ENCODE results near the gene REPS1. TPM values are rescaled to one million over a fixed set of nuclear protein-coding genes. Genes with fewer than 3 reads are reported as not detected.

REPS1 gene
- total and polyA plus RNA-seq, 5 donors from 2014 or later: 16.1 to 55.4 (median 25.0) TPM

- H3K27ac ChIP-seq (ENCODE audit: insufficient read depth, low read length, poor library complexity, severe bottlenecking): no peak overlapping the region
- Mint-ChIP-seq H3K27ac (peak overlapping the region; percentile 48 to 85 (median 64)), H3K4me1 (peaks cover 43 to 71% (median 55%) of the 10 kb centered on the region in 4 donors), H3K4me3 (peak overlapping the region in 3 of 4 donors; percentile 8 to 55 (median 20)), H3K9me3 (no peaks in the 10 kb centered on the region), H3K27me3 (no peaks in the 10 kb centered on the region), H3K36me3 (peaks cover 11% of the 10 kb centered on the region)
- DNase-seq (no peak), ATAC-seq (ENCODE audit: low read depth in 2 of 2) (no peak)
- no peaks in the 10 kb centered on the region for H3K36me3 ChIP-seq (ENCODE audit: control insufficient read depth, insufficient read depth, low read length)
- H3K4me1 ChIP-seq (ENCODE audit: control insufficient read depth, insufficient read depth, low read length, poor library complexity, severe bottlenecking): peaks cover 15% of the 10 kb centered on the region
- H3K9me3 ChIP-seq (ENCODE audit: control insufficient read depth in 2 of 2, low read length in 2 of 2): peaks cover 0 to 2% of the 10 kb centered on the region in 2 experiments
- no peak overlapping the region for H3K4me3 ChIP-seq (ENCODE audit: low read depth, low read length)
- H3K27me3 ChIP-seq (ENCODE audit: control insufficient read depth, insufficient read depth, low read length): no peaks in the 10 kb centered on the region
These were observed 29.5 kb downstream of the REPS1 start for GRCh38 chr6:138958595-138958994.

- Mint-ChIP-seq H3K27me3 (no peaks in the 10 kb centered on the region), H3K4me1 (peaks cover 48 to 78% (median 62%) of the 10 kb centered on the region in 4 donors), H3K36me3 (peaks cover 17% of the 10 kb centered on the region), H3K9me3 (no peaks in the 10 kb centered on the region), H3K27ac (peak overlapping the region in 2 of 3 donors; percentile 1 to 30), H3K4me3 (peak overlapping the region in 2 of 4 donors; percentile 48 to 55)
- Histone ChIP-seq H3K9me3 (ENCODE audit: control insufficient read depth in 2 of 2, low read length in 2 of 2) (peaks cover 0 to 2% of the 10 kb centered on the region in 2 experiments), H3K27me3 (ENCODE audit: control insufficient read depth, insufficient read depth, low read length) (no peaks in the 10 kb centered on the region), H3K4me3 (ENCODE audit: low read depth, low read length) (peak overlapping the region; percentile 37), H3K4me1 (ENCODE audit: control insufficient read depth, insufficient read depth, low read length, poor library complexity, severe bottlenecking) (peaks cover 15% of the 10 kb centered on the region), H3K27ac (ENCODE audit: insufficient read depth, low read length, poor library complexity, severe bottlenecking) (no peak overlapping the region), H3K36me3 (ENCODE audit: control insufficient read depth, insufficient read depth, low read length) (no peaks in the 10 kb centered on the region)
- ATAC-seq (ENCODE audit: low read depth in 2 of 2) (no peak), DNase-seq (peak in 1 of 3 donors; percentile 11)
These were observed 30.1 kb downstream of the REPS1 start for GRCh38 chr6:138957903-138958302.

- H3K4me1 Mint-ChIP-seq: peaks cover 48 to 80% (median 63%) of the 10 kb centered on the region in 4 donors
These were observed 30.6 kb downstream of the REPS1 start for GRCh38 chr6:138957484-138957883.

GRCh38 chr6:138956244-138956924 is 31.7 kb downstream of the REPS1 start:
- Histone ChIP-seq H3K27me3 (ENCODE audit: control insufficient read depth, insufficient read depth, low read length) (no peaks in the 10 kb centered on the region), H3K9me3 (ENCODE audit: control insufficient read depth in 2 of 2, low read length in 2 of 2) (peaks cover 0 to 2% of the 10 kb centered on the region in 2 experiments), H3K36me3 (ENCODE audit: control insufficient read depth, insufficient read depth, low read length) (no peaks in the 10 kb centered on the region), H3K4me1 (ENCODE audit: control insufficient read depth, insufficient read depth, low read length, poor library complexity, severe bottlenecking) (peaks cover 15% of the 10 kb centered on the region), H3K4me3 (ENCODE audit: low read depth, low read length) (no peak overlapping the region), H3K27ac (ENCODE audit: insufficient read depth, low read length, poor library complexity, severe bottlenecking) (no peak overlapping the region)
- no peak for DNase-seq
- Mint-ChIP-seq H3K27ac (peak overlapping the region in 2 of 3 donors; percentile 9 to 16), H3K9me3 (no peaks in the 10 kb centered on the region), H3K4me3 (peak overlapping the region in 2 of 4 donors; percentile 4 to 11), H3K4me1 (peaks cover 53 to 85% (median 67%) of the 10 kb centered on the region in 4 donors), H3K27me3 (no peaks in the 10 kb centered on the region), H3K36me3 (peaks cover 17% of the 10 kb centered on the region)
- ATAC-seq (ENCODE audit: low read depth in 2 of 2): no peak

More at GRCh38 chr6:138957484-138957883, 30.6 kb downstream of the REPS1 start:
- no peak overlapping the region for H3K27ac ChIP-seq (ENCODE audit: insufficient read depth, low read length, poor library complexity, severe bottlenecking)
- no peaks in the 10 kb centered on the region for H3K27me3 Mint-ChIP-seq
- DNase-seq (no peak), ATAC-seq (ENCODE audit: low read depth in 2 of 2) (no peak)
- H3K4me3 Mint-ChIP-seq: peak overlapping the region in 1 of 4 donors; percentile 18
- H3K4me1 ChIP-seq (ENCODE audit: control insufficient read depth, insufficient read depth, low read length, poor library complexity, severe bottlenecking): peaks cover 15% of the 10 kb centered on the region
- H3K36me3 ChIP-seq (ENCODE audit: control insufficient read depth, insufficient read depth, low read length): no peaks in the 10 kb centered on the region
- H3K27me3 ChIP-seq (ENCODE audit: control insufficient read depth, insufficient read depth, low read length): no peaks in the 10 kb centered on the region
- H3K9me3 ChIP-seq (ENCODE audit: control insufficient read depth in 2 of 2, low read length in 2 of 2): peaks cover 0 to 2% of the 10 kb centered on the region in 2 experiments
- H3K9me3 Mint-ChIP-seq: no peaks in the 10 kb centered on the region
- H3K4me3 ChIP-seq (ENCODE audit: low read depth, low read length): no peak overlapping the region
- peaks cover 17% of the 10 kb centered on the region for H3K36me3 Mint-ChIP-seq
- peak overlapping the region in 1 of 3 donors; percentile 11 for H3K27ac Mint-ChIP-seq

GRCh38 chr6:138955262-138955661 is 32.8 kb downstream of the REPS1 start:
- H3K27me3 Mint-ChIP-seq: no peaks in the 10 kb centered on the region
- no peak overlapping the region for H3K4me3 Mint-ChIP-seq
- H3K27me3 ChIP-seq (ENCODE audit: control insufficient read depth, insufficient read depth, low read length): no peaks in the 10 kb centered on the region
- no peaks in the 10 kb centered on the region for H3K36me3 ChIP-seq (ENCODE audit: control insufficient read depth, insufficient read depth, low read length)
- H3K27ac Mint-ChIP-seq: no peak overlapping the region
- peaks cover 15% of the 10 kb centered on the region for H3K4me1 ChIP-seq (ENCODE audit: control insufficient read depth, insufficient read depth, low read length, poor library complexity, severe bottlenecking)
- ATAC-seq (ENCODE audit: low read depth in 2 of 2) (no peak), DNase-seq (no peak)
- H3K4me1 Mint-ChIP-seq: peaks cover 52 to 83% (median 65%) of the 10 kb centered on the region in 4 donors
- no peaks in the 10 kb centered on the region for H3K9me3 Mint-ChIP-seq
- peaks cover 17% of the 10 kb centered on the region for H3K36me3 Mint-ChIP-seq
- H3K9me3 ChIP-seq (ENCODE audit: control insufficient read depth in 2 of 2, low read length in 2 of 2): peaks cover 0 to 2% of the 10 kb centered on the region in 2 experiments
- H3K4me3 ChIP-seq (ENCODE audit: low read depth, low read length): no peak overlapping the region
- no peak overlapping the region for H3K27ac ChIP-seq (ENCODE audit: insufficient read depth, low read length, poor library complexity, severe bottlenecking)

- H3K4me3 Mint-ChIP-seq: no peak overlapping the region
- Histone ChIP-seq H3K27ac (ENCODE audit: insufficient read depth, low read length, poor library complexity, severe bottlenecking) (no peak overlapping the region), H3K9me3 (ENCODE audit: control insufficient read depth in 2 of 2, low read length in 2 of 2) (peaks cover 0 to 2% of the 10 kb centered on the region in 2 experiments), H3K4me1 (ENCODE audit: control insufficient read depth, insufficient read depth, low read length, poor library complexity, severe bottlenecking) (peaks cover 14% of the 10 kb centered on the region), H3K36me3 (ENCODE audit: control insufficient read depth, insufficient read depth, low read length) (no peaks in the 10 kb centered on the region), H3K4me3 (ENCODE audit: low read depth, low read length) (no peak overlapping the region), H3K27me3 (ENCODE audit: control insufficient read depth, insufficient read depth, low read length) (no peaks in the 10 kb centered on the region)
- no peaks in the 10 kb centered on the region for H3K9me3 Mint-ChIP-seq
- no peak overlapping the region for H3K27ac Mint-ChIP-seq
- H3K36me3 Mint-ChIP-seq: peaks cover 17% of the 10 kb centered on the region
- H3K27me3 Mint-ChIP-seq: no peaks in the 10 kb centered on the region
- peaks cover 52 to 81% (median 68%) of the 10 kb centered on the region in 4 donors for H3K4me1 Mint-ChIP-seq
- DNase-seq: no peak
- ATAC-seq (ENCODE audit: low read depth in 2 of 2): no peak
These were observed 34.6 kb downstream of the REPS1 start for GRCh38 chr6:138953451-138953850.

- H3K27me3 Mint-ChIP-seq: no peaks in the 10 kb centered on the region
- ATAC-seq (ENCODE audit: low read depth in 2 of 2) (no peak), DNase-seq (no peak)
- peaks cover 16% of the 10 kb centered on the region for H3K4me1 ChIP-seq (ENCODE audit: control insufficient read depth, insufficient read depth, low read length, poor library complexity, severe bottlenecking)
- no peaks in the 10 kb centered on the region for H3K9me3 ChIP-seq (ENCODE audit: control insufficient read depth in 2 of 2, low read length in 2 of 2)
- no peak overlapping the region for H3K4me3 Mint-ChIP-seq
- H3K27ac Mint-ChIP-seq: peak overlapping the region in 1 of 3 donors; percentile 23
- peaks cover 44 to 69% (median 58%) of the 10 kb centered on the region in 4 donors for H3K4me1 Mint-ChIP-seq
- no peak overlapping the region for H3K27ac ChIP-seq (ENCODE audit: insufficient read depth, low read length, poor library complexity, severe bottlenecking)
- H3K9me3 Mint-ChIP-seq: no peaks in the 10 kb centered on the region
- peaks cover 23% of the 10 kb centered on the region for H3K36me3 Mint-ChIP-seq
- H3K27me3 ChIP-seq (ENCODE audit: control insufficient read depth, insufficient read depth, low read length): no peaks in the 10 kb centered on the region
- peaks cover 13% of the 10 kb centered on the region for H3K36me3 ChIP-seq (ENCODE audit: control insufficient read depth, insufficient read depth, low read length)
- no peak overlapping the region for H3K4me3 ChIP-seq (ENCODE audit: low read depth, low read length)
These were observed 39.4 kb downstream of the REPS1 start for GRCh38 chr6:138948546-138949179.
